ENCODE results near the gene TMEM108.

The TMEM108 gene

DNA sequence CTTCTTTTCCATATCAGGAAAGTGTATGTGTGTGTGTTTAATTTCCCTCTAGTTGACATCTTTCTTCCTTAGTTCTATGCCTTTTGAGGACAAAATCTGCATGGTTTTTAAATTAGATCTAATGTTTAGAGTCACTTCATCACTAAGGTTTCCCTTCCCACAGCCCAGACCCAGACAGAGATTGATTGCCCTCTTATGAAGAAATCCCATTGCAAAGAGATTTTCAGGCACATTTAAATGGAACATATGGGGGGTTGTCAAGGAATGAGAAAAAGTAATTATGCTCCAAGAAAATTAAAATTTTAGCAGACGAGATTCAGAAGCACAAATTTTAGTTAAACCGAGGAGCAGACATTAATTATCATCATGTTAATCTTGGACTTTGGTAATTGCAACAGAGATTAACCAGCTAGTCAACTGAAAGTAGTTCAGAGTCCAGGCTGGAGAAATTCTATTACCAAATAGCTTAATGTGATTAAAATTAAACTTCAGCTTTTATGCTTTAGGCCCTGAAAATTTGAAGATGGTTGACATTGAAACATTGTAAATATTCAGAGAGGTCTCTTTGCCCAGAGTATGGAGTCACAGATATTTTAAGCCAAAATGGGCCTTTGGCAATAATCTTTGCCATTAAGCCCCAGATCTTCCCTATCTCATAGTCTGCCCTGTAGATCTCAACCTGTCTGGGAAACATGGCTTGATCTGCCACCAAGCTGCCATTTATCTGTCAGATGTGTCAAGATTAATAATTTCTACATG, 143.4 kb downstream of the TMEM108 start (continued):
- TF ChIP-seq, protein P1, sequence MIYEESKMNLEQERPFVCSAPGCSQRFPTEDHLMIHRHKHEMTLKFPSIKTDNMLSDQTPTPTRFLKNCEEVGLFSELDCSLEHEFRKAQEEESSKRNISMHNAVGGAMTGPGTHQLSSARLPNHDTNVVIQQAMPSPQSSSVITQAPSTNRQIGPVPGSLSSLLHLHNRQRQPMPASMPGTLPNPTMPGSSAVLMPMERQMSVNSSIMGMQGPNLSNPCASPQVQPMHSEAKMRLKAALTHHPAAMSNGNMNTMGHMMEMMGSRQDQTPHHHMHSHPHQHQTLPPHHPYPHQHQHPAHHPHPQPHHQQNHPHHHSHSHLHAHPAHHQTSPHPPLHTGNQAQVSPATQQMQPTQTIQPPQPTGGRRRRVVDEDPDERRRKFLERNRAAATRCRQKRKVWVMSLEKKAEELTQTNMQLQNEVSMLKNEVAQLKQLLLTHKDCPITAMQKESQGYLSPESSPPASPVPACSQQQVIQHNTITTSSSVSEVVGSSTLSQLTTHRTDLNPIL (CRISPR knock-in tag; IDR thresholded peaks at IDR 0.05; ENCODE audit: low read depth): no peak
- TF ChIP-seq TCF4 (CRISPR knock-in tag; IDR thresholded peaks at IDR 0.05; ENCODE audit: borderline replicate concordance): no peak
- no peak for TF ChIP-seq ZFP30 (CRISPR knock-in tag; IDR thresholded peaks at IDR 0.05)
- no peak for TF ChIP-seq GLIS3 (CRISPR knock-in tag; IDR thresholded peaks at IDR 0.05)
- no peak for TF ChIP-seq SNAI2 (CRISPR knock-in tag; IDR thresholded peaks at IDR 0.05)
- no peak for TF ChIP-seq BACH2 (CRISPR knock-in tag; IDR thresholded peaks at IDR 0.05; ENCODE audit: borderline replicate concordance)
- no peak for TF ChIP-seq OSR1 (CRISPR knock-in tag; IDR thresholded peaks at IDR 0.05)

DNA sequence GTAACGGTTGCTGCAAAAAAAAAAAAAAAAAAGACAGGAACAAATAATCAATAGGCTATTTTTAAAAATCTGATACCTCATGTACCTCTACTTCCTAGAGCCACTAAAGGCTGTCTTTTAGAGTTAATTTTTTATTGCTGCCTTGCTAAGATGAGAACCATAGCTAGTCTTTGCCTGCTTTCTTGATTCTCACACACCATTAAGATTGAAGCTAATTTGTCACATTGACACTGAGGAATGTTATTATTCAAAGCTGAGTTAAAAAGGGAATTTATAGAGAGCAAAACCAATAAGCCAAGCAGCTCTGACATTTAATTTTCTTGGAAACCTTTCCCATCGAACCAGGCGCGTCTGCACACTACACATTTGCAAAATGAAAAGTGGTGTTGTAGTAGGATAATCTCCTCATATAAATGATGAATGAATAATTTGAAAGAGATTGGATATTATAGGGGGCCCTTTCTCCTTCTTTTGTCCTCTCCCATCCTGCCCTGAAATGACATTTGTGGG, 149.7 kb downstream of the TMEM108 start:
- ATAC-seq: no peak
- TF ChIP-seq ZNF8 (CRISPR knock-in tag; IDR thresholded peaks at IDR 0.05) (no peak), ISL1 (CRISPR knock-in tag; IDR thresholded peaks at IDR 0.05) (no peak), ZNF70 (CRISPR knock-in tag; IDR thresholded peaks at IDR 0.05) (no peak)

DNA sequence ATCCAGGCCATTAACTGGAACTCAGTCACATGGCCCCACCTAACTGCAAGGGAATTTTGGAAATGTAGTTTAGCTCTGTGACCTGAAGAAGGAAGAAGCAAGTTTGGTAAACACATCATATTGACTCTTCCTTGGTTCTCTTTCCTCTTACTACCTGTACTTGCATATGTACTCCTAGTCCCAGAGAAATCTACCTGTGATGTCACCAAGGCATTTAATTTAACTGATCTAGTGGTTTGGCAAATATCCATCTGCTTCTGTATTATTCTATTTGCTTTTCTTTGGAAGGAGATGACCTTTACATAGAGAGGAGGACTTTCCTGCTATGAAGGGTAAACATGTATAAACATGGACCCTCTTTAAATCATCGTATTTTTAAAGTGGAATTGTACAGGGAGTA, 150.8 kb downstream of the TMEM108 start:
- TF ChIP-seq, protein P2, sequence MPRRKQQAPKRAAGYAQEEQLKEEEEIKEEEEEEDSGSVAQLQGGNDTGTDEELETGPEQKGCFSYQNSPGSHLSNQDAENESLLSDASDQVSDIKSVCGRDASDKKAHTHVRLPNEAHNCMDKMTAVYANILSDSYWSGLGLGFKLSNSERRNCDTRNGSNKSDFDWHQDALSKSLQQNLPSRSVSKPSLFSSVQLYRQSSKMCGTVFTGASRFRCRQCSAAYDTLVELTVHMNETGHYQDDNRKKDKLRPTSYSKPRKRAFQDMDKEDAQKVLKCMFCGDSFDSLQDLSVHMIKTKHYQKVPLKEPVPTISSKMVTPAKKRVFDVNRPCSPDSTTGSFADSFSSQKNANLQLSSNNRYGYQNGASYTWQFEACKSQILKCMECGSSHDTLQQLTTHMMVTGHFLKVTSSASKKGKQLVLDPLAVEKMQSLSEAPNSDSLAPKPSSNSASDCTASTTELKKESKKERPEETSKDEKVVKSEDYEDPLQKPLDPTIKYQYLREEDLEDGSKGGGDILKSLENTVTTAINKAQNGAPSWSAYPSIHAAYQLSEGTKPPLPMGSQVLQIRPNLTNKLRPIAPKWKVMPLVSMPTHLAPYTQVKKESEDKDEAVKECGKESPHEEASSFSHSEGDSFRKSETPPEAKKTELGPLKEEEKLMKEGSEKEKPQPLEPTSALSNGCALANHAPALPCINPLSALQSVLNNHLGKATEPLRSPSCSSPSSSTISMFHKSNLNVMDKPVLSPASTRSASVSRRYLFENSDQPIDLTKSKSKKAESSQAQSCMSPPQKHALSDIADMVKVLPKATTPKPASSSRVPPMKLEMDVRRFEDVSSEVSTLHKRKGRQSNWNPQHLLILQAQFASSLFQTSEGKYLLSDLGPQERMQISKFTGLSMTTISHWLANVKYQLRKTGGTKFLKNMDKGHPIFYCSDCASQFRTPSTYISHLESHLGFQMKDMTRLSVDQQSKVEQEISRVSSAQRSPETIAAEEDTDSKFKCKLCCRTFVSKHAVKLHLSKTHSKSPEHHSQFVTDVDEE (CRISPR knock-in tag; IDR thresholded peaks at IDR 0.05): no peak
- TF ChIP-seq ZFP3 (CRISPR knock-in tag; IDR thresholded peaks at IDR 0.05) (no peak), GLIS3 (CRISPR knock-in tag; IDR thresholded peaks at IDR 0.05) (no peak)
- ATAC-seq: no peak

DNA sequence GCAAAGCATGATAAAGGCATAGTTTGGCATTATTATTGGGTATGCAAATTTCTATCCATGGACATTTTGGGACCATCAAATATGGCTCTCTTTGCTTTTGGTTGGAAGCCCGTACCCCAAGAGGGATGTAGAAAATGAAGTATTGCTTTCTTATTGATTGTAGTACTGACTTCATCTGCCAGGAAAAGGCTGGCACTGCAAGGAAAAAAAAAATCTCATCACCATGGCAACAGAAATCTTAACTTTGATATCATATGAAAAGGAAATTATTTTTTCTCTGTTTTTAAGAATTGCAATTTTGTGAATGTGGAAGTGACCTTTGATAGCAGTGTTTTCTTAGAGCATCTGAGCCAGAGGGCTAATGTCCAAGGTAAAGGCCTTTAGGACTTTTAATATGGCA, 151.7 kb downstream of the TMEM108 start:
- TF ChIP-seq, protein P1 (CRISPR knock-in tag; IDR thresholded peaks at IDR 0.05; ENCODE audit: low read depth): no peak
- ATAC-seq: no peak

DNA sequence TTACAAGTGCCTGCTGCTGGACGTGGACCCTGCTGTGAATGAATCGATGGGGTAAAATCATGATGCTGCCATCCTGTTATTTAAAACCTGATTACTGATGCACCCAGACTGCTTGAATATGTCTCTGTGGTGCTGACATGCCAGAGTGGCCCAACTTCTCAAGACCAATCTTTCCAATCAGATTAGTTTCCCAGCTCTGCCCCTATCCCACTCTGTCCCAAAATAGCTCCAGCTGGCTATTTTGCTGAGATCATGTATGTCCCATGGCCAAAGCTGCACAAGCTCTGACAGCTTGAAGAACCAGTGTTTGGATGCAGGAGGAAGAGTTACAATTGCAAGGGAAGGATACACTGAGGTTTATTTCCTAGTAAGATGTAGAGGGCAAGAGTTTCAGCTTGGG, 153.6 kb downstream of the TMEM108 start:
- no peak for ATAC-seq
- TF ChIP-seq ZNF8 (CRISPR knock-in tag; IDR thresholded peaks at IDR 0.05): no peak
- no peak for TF ChIP-seq PPARA (CRISPR knock-in tag; IDR thresholded peaks at IDR 0.05; ENCODE audit: borderline replicate concordance)
- TF ChIP-seq, protein P3, sequence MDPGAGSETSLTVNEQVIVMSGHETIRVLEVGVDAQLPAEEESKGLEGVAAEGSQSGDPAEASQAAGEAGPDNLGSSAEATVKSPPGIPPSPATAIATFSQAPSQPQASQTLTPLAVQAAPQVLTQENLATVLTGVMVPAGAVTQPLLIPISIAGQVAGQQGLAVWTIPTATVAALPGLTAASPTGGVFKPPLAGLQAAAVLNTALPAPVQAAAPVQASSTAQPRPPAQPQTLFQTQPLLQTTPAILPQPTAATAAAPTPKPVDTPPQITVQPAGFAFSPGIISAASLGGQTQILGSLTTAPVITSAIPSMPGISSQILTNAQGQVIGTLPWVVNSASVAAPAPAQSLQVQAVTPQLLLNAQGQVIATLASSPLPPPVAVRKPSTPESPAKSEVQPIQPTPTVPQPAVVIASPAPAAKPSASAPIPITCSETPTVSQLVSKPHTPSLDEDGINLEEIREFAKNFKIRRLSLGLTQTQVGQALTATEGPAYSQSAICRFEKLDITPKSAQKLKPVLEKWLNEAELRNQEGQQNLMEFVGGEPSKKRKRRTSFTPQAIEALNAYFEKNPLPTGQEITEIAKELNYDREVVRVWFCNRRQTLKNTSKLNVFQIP (CRISPR knock-in tag; IDR thresholded peaks at IDR 0.05; ENCODE audit: borderline replicate concordance, low read depth): no peak
- no peak for TF ChIP-seq CSDC2 (CRISPR knock-in tag; IDR thresholded peaks at IDR 0.05)
- no peak for TF ChIP-seq TOX (CRISPR knock-in tag; IDR thresholded peaks at IDR 0.05; ENCODE audit: borderline replicate concordance)
- TF ChIP-seq, protein P4, sequence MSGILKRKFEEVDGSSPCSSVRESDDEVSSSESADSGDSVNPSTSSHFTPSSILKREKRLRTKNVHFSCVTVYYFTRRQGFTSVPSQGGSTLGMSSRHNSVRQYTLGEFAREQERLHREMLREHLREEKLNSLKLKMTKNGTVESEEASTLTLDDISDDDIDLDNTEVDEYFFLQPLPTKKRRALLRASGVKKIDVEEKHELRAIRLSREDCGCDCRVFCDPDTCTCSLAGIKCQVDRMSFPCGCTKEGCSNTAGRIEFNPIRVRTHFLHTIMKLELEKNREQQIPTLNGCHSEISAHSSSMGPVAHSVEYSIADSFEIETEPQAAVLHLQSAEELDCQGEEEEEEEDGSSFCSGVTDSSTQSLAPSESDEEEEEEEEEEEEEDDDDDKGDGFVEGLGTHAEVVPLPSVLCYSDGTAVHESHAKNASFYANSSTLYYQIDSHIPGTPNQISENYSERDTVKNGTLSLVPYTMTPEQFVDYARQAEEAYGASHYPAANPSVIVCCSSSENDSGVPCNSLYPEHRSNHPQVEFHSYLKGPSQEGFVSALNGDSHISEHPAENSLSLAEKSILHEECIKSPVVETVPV (CRISPR knock-in tag; IDR thresholded peaks at IDR 0.05): no peak
- TF ChIP-seq ESRRG (CRISPR knock-in tag; IDR thresholded peaks at IDR 0.05): no peak
- no peak for TF ChIP-seq ISL1 (CRISPR knock-in tag; IDR thresholded peaks at IDR 0.05)
- no peak for TF ChIP-seq GLIS3 (CRISPR knock-in tag; IDR thresholded peaks at IDR 0.05)
- no peak for TF ChIP-seq ZC3H10 (CRISPR knock-in tag; IDR thresholded peaks at IDR 0.05)
- no peak for TF ChIP-seq ARNTL (CRISPR knock-in tag; IDR thresholded peaks at IDR 0.05; ENCODE audit: borderline replicate concordance, low read depth)
- TF ChIP-seq, protein P2 (CRISPR knock-in tag; IDR thresholded peaks at IDR 0.05): no peak
- no peak for TF ChIP-seq RARB (CRISPR knock-in tag; IDR thresholded peaks at IDR 0.05)
- TF ChIP-seq TCF4 (CRISPR knock-in tag; IDR thresholded peaks at IDR 0.05; ENCODE audit: borderline replicate concordance): no peak
